NB4 (cell line): ENCODE results near the gene CASKIN2.

ENCODE experiments used
- CTCF ChIP-seq: IDR thresholded peaks from one replicate; pipeline ENCODE4 v1.5.1; 2012; ENCODE audit warnings: low read depth, low read length
- MAX ChIP-seq: IDR thresholded peaks from 2 replicates; pipeline ENCODE4 v1.6.1; 2011; ENCODE audit warnings: low read depth, low read length
- POLR2A ChIP-seq: IDR thresholded peaks from 2 replicates; pipeline ENCODE4 v1.6.1; 2011; ENCODE audit warnings: mild to moderate bottlenecking; ENCODE audit not compliant: insufficient read length; ENCODE audit errors: extremely low read depth

- TF ChIP-seq CTCF (no peak), POLR2A (no peak), MAX (no peak)
Observed at GRCh38 chr17:75535119-75535537, 19.8 kb upstream of the CASKIN2 start.
